ENCODE results near the gene MBNL1. TPM values are rescaled to one million over a fixed set of nuclear protein-coding genes. Genes with fewer than 3 reads are reported as not detected.

Gene MBNL1
- total and polyA plus RNA-seq, 4 donors: 25.8 to 121 (median 71.9) TPM

GRCh38 chr3:152383136-152383606 lies 114.4 kb downstream of the MBNL1 start:
- no peaks in the 10 kb centered on the region for H3K36me3 ChIP-seq (ENCODE audit: control insufficient read depth, insufficient read depth, low read length)
- H3K9me3 ChIP-seq (ENCODE audit: control insufficient read depth, insufficient read depth, low read length): no peaks in the 10 kb centered on the region
- no peak for DNase-seq (ENCODE audit: low read depth in 4 of 6, low spot score in 6 of 6)
- H3K4me3 ChIP-seq (ENCODE audit: low read depth, low read length): no peak overlapping the region
- no peaks in the 10 kb centered on the region for H3K27me3 ChIP-seq (ENCODE audit: control insufficient read depth, insufficient read depth, low read length)
- no peak overlapping the region for H3K27ac ChIP-seq (ENCODE audit: low read depth, low read length)
- H3K4me1 ChIP-seq (ENCODE audit: control insufficient read depth, insufficient read depth, low read length): no peaks in the 10 kb centered on the region
- no CpG with 5 or more reads among the region's 1 CpG for WGBS (ENCODE audit: insufficient coverage)

- H3K4me1 ChIP-seq (ENCODE audit: control insufficient read depth, insufficient read depth, low read length): no peaks in the 10 kb centered on the region
- no peak for DNase-seq (ENCODE audit: low read depth in 4 of 6, low spot score in 6 of 6)
Observed at GRCh38 chr3:152384412-152384811, 115.7 kb downstream of the MBNL1 start.

GRCh38 chr3:152385761-152386160 lies 117.0 kb downstream of the MBNL1 start:
- WGBS (ENCODE audit: insufficient coverage): no CpG with 5 or more reads among the region's 1 CpG
- no peak overlapping the region for H3K27ac ChIP-seq (ENCODE audit: low read depth, low read length)

More at GRCh38 chr3:152384412-152384811, 115.7 kb downstream of the MBNL1 start:
- H3K27ac ChIP-seq (ENCODE audit: low read depth, low read length): peak overlapping the region; percentile 25
- H3K9me3 ChIP-seq (ENCODE audit: control insufficient read depth, insufficient read depth, low read length): no peaks in the 10 kb centered on the region
- H3K4me3 ChIP-seq (ENCODE audit: low read depth, low read length): no peak overlapping the region
- no peaks in the 10 kb centered on the region for H3K27me3 ChIP-seq (ENCODE audit: control insufficient read depth, insufficient read depth, low read length)
- no peaks in the 10 kb centered on the region for H3K36me3 ChIP-seq (ENCODE audit: control insufficient read depth, insufficient read depth, low read length)

GRCh38 chr3:152386208-152386607 lies 117.5 kb downstream of the MBNL1 start:
- H3K36me3 ChIP-seq (ENCODE audit: control insufficient read depth, insufficient read depth, low read length): no peaks in the 10 kb centered on the region
- H3K9me3 ChIP-seq (ENCODE audit: control insufficient read depth, insufficient read depth, low read length): no peaks in the 10 kb centered on the region
- peak in 1 of 6 donors; percentile 55 for DNase-seq (ENCODE audit: low read depth in 4 of 6, low spot score in 6 of 6)
- no peak overlapping the region for H3K27ac ChIP-seq (ENCODE audit: low read depth, low read length)
- no peaks in the 10 kb centered on the region for H3K27me3 ChIP-seq (ENCODE audit: control insufficient read depth, insufficient read depth, low read length)
- no peaks in the 10 kb centered on the region for H3K4me1 ChIP-seq (ENCODE audit: control insufficient read depth, insufficient read depth, low read length)
- no peak overlapping the region for H3K4me3 ChIP-seq (ENCODE audit: low read depth, low read length)

More at GRCh38 chr3:152385761-152386160, 117.0 kb downstream of the MBNL1 start:
- H3K4me1 ChIP-seq (ENCODE audit: control insufficient read depth, insufficient read depth, low read length): no peaks in the 10 kb centered on the region
- no peak for DNase-seq (ENCODE audit: low read depth in 4 of 6, low spot score in 6 of 6)
- H3K9me3 ChIP-seq (ENCODE audit: control insufficient read depth, insufficient read depth, low read length): no peaks in the 10 kb centered on the region
- H3K36me3 ChIP-seq (ENCODE audit: control insufficient read depth, insufficient read depth, low read length): no peaks in the 10 kb centered on the region
- no peak overlapping the region for H3K4me3 ChIP-seq (ENCODE audit: low read depth, low read length)
- H3K27me3 ChIP-seq (ENCODE audit: control insufficient read depth, insufficient read depth, low read length): no peaks in the 10 kb centered on the region

GRCh38 chr3:152388631-152389030 lies 119.9 kb downstream of the MBNL1 start:
- no CpG with 5 or more reads among the region's 1 CpG for WGBS (ENCODE audit: insufficient coverage)
- H3K4me1 ChIP-seq (ENCODE audit: control insufficient read depth, insufficient read depth, low read length): no peaks in the 10 kb centered on the region

GRCh38 chr3:152389316-152389934 lies 120.7 kb downstream of the MBNL1 start:
- Histone ChIP-seq H3K4me1 (ENCODE audit: control insufficient read depth, insufficient read depth, low read length) (no peaks in the 10 kb centered on the region), H3K27ac (ENCODE audit: low read depth, low read length) (no peak overlapping the region), H3K4me3 (ENCODE audit: low read depth, low read length) (no peak overlapping the region), H3K9me3 (ENCODE audit: control insufficient read depth, insufficient read depth, low read length) (no peaks in the 10 kb centered on the region), H3K36me3 (ENCODE audit: control insufficient read depth, insufficient read depth, low read length) (no peaks in the 10 kb centered on the region), H3K27me3 (ENCODE audit: control insufficient read depth, insufficient read depth, low read length) (no peaks in the 10 kb centered on the region)
- DNase-seq (ENCODE audit: low read depth in 4 of 6, low spot score in 6 of 6): no peak
- 100% methylated on average over 3 of the region's 6 CpGs for WGBS (ENCODE audit: insufficient coverage)

More at GRCh38 chr3:152388631-152389030, 119.9 kb downstream of the MBNL1 start:
- no peak overlapping the region for H3K4me3 ChIP-seq (ENCODE audit: low read depth, low read length)
- no peaks in the 10 kb centered on the region for H3K9me3 ChIP-seq (ENCODE audit: control insufficient read depth, insufficient read depth, low read length)
- H3K36me3 ChIP-seq (ENCODE audit: control insufficient read depth, insufficient read depth, low read length): no peaks in the 10 kb centered on the region
- DNase-seq (ENCODE audit: low read depth in 4 of 6, low spot score in 6 of 6): no peak
- no peaks in the 10 kb centered on the region for H3K27me3 ChIP-seq (ENCODE audit: control insufficient read depth, insufficient read depth, low read length)
- H3K27ac ChIP-seq (ENCODE audit: low read depth, low read length): no peak overlapping the region

GRCh38 chr3:152390647-152391046 lies 121.9 kb downstream of the MBNL1 start:
- WGBS (ENCODE audit: insufficient coverage): no CpG with 5 or more reads among the region's 2 CpGs
- no peaks in the 10 kb centered on the region for H3K27me3 ChIP-seq (ENCODE audit: control insufficient read depth, insufficient read depth, low read length)
- no peak for DNase-seq (ENCODE audit: low read depth in 4 of 6, low spot score in 6 of 6)
- no peak overlapping the region for H3K4me3 ChIP-seq (ENCODE audit: low read depth, low read length)
- H3K4me1 ChIP-seq (ENCODE audit: control insufficient read depth, insufficient read depth, low read length): no peaks in the 10 kb centered on the region
- H3K36me3 ChIP-seq (ENCODE audit: control insufficient read depth, insufficient read depth, low read length): no peaks in the 10 kb centered on the region
- no peak overlapping the region for H3K27ac ChIP-seq (ENCODE audit: low read depth, low read length)
- H3K9me3 ChIP-seq (ENCODE audit: control insufficient read depth, insufficient read depth, low read length): no peaks in the 10 kb centered on the region

GRCh38 chr3:152391671-152392070 lies 122.9 kb downstream of the MBNL1 start:
- H3K4me3 ChIP-seq (ENCODE audit: low read depth, low read length): no peak overlapping the region
- H3K27ac ChIP-seq (ENCODE audit: low read depth, low read length): no peak overlapping the region
- H3K9me3 ChIP-seq (ENCODE audit: control insufficient read depth, insufficient read depth, low read length): no peaks in the 10 kb centered on the region
- H3K27me3 ChIP-seq (ENCODE audit: control insufficient read depth, insufficient read depth, low read length): no peaks in the 10 kb centered on the region
- H3K36me3 ChIP-seq (ENCODE audit: control insufficient read depth, insufficient read depth, low read length): no peaks in the 10 kb centered on the region
- no peak for DNase-seq (ENCODE audit: low read depth in 4 of 6, low spot score in 6 of 6)
- H3K4me1 ChIP-seq (ENCODE audit: control insufficient read depth, insufficient read depth, low read length): no peaks in the 10 kb centered on the region
- no CpG with 5 or more reads among the region's 1 CpG for WGBS (ENCODE audit: insufficient coverage)

- H3K9me3 ChIP-seq (ENCODE audit: control insufficient read depth, insufficient read depth, low read length): no peaks in the 10 kb centered on the region
- no peak for DNase-seq (ENCODE audit: low read depth in 4 of 6, low spot score in 6 of 6)
- no peaks in the 10 kb centered on the region for H3K36me3 ChIP-seq (ENCODE audit: control insufficient read depth, insufficient read depth, low read length)
- H3K4me3 ChIP-seq (ENCODE audit: low read depth, low read length): no peak overlapping the region
- H3K27me3 ChIP-seq (ENCODE audit: control insufficient read depth, insufficient read depth, low read length): no peaks in the 10 kb centered on the region
- H3K27ac ChIP-seq (ENCODE audit: low read depth, low read length): no peak overlapping the region
- WGBS (ENCODE audit: insufficient coverage): no CpG with 5 or more reads among the region's 1 CpG
- H3K4me1 ChIP-seq (ENCODE audit: control insufficient read depth, insufficient read depth, low read length): no peaks in the 10 kb centered on the region
Observed at GRCh38 chr3:152392272-152392880, 123.6 kb downstream of the MBNL1 start.

- peak in 1 of 6 donors; percentile 59 for DNase-seq (ENCODE audit: low read depth in 4 of 6, low spot score in 6 of 6)
- WGBS (ENCODE audit: insufficient coverage): no CpG with 5 or more reads among the region's 1 CpG
- Histone ChIP-seq H3K4me3 (ENCODE audit: low read depth, low read length) (no peak overlapping the region), H3K27ac (ENCODE audit: low read depth, low read length) (no peak overlapping the region), H3K36me3 (ENCODE audit: control insufficient read depth, insufficient read depth, low read length) (no peaks in the 10 kb centered on the region), H3K4me1 (ENCODE audit: control insufficient read depth, insufficient read depth, low read length) (no peaks in the 10 kb centered on the region), H3K27me3 (ENCODE audit: control insufficient read depth, insufficient read depth, low read length) (no peaks in the 10 kb centered on the region), H3K9me3 (ENCODE audit: control insufficient read depth, insufficient read depth, low read length) (no peaks in the 10 kb centered on the region)
Observed at GRCh38 chr3:152394246-152394645, 125.5 kb downstream of the MBNL1 start.

Data from spinal cord (tissue), 10 donors.